Panc1 (cell line): ENCODE data around the gene CORO1C. TPM values are rescaled to one million over a fixed set of nuclear protein-coding genes. Genes with fewer than 3 reads are reported as not detected.
"Not testable (repeated sequence)": the region's sequence is repeated elsewhere in the genome, so short reads cannot be mapped to it uniquely, and the experiment has no call there.

Experiments used
- ATAC-seq: fragments of 200-7000 bp; cut with Tn5 transposase; 2 replicates; pipeline ENCODE4 v1.9.1; 2020; ENCODE audit warnings: mild to moderate bottlenecking, moderate library complexity
- BruUV-seq: library from RNA; stranded (reverse); fragments of 400-500 nt; replicated peaks from 2 replicates; lab custom pipeline; 2021; lab: Mats Ljungman, UMichigan
- CTCF ChIA-PET: fragments of 300-600 bp; sonication (Branson Sonifier 250); formaldehyde crosslinking; loops from one replicate; lab custom pipeline; 2022; ENCODE audit warnings: antibody characterized with exemption; lab: Charles Lee
- POLR2A ChIA-PET: fragments of 300-600 bp; sonication (Branson Sonifier 250); formaldehyde crosslinking; loops from one replicate; lab custom pipeline; 2022; ENCODE audit warnings: antibody characterized with exemption; lab: Charles Lee
- DNase-seq: peaks from one replicate; pipeline ENCODE4 v3.0.0-alpha.2; 2010; ENCODE audit warnings: low read depth, low spot score
- H3K27ac ChIP-seq: 2 replicates; pipeline ENCODE4 v1.5.1; 2011; ENCODE audit warnings: mild to moderate bottlenecking, low read length, inconsistent platforms
- H3K27me3 ChIP-seq: fragments of 200-500 bp; sonication (Bioruptor generic); 2 replicates; pipeline ENCODE4 v1.6.0; 2014; ENCODE audit warnings: low read length, inconsistent platforms; ENCODE audit not compliant: control insufficient read depth, insufficient read depth
- H3K36me3 ChIP-seq: fragments of 200-500 bp; sonication (Bioruptor generic); 2 replicates; pipeline ENCODE4 v1.5.1; 2014; ENCODE audit warnings: inconsistent platforms, mild to moderate bottlenecking, low read length, moderate library complexity; ENCODE audit not compliant: control insufficient read depth, insufficient read depth
- H3K4me1 ChIP-seq: 2 replicates; pipeline ENCODE4 v1.5.1; 2011; ENCODE audit warnings: inconsistent platforms, mild to moderate bottlenecking, low read length, moderate library complexity; ENCODE audit not compliant: control insufficient read depth, insufficient read depth
- H3K4me3 ChIP-seq, 2 experiments: 2 replicates each; pipeline ENCODE4 v1.5.1; 2011 to 2012; ENCODE audit warnings: low read depth in 2 of 2, low read length in 2 of 2, mild to moderate bottlenecking in 2 of 2, inconsistent platforms in 1 of 2, moderate library complexity in 1 of 2
- H3K9me3 ChIP-seq: fragments of 200-500 bp; sonication (Bioruptor generic); 2 replicates; pipeline ENCODE4 v1.5.1; 2014; ENCODE audit warnings: low read depth, mild to moderate bottlenecking, inconsistent platforms, low read length, moderate library complexity; ENCODE audit not compliant: control insufficient read depth, insufficient read depth
- CTCF ChIP-seq: fragments of 450-650 bp; IDR thresholded peaks from 2 replicates; pipeline ENCODE4 v1.5.1; 2017; ENCODE audit warnings: mild to moderate bottlenecking
- POLR2AphosphoS5 ChIP-seq: IDR thresholded peaks from 2 replicates; pipeline ENCODE4 v1.6.1; 2012; ENCODE audit warnings: mild to moderate bottlenecking, low read depth, low read length, moderate library complexity
- REST ChIP-seq, 2 experiments: IDR thresholded peaks; 2 replicates each; pipeline ENCODE4 v1.6.1; 2011 to 2012; ENCODE audit warnings: low read depth in 2 of 2, control low read depth in 1 of 2, low read length in 1 of 2, mild to moderate bottlenecking in 1 of 2, moderate library complexity in 1 of 2; ENCODE audit not compliant: insufficient read depth in 1 of 2
- SIN3A ChIP-seq: IDR thresholded peaks from 2 replicates; pipeline ENCODE4 v1.6.1; 2012; ENCODE audit warnings: low read depth, mild to moderate bottlenecking, low read length, moderate library complexity, borderline replicate concordance; ENCODE audit not compliant: insufficient read depth
- TCF7L2 ChIP-seq: IDR thresholded peaks from 2 replicates; pipeline ENCODE4 v1.6.1; 2011; ENCODE audit warnings: mild to moderate bottlenecking, low read depth, low read length, inconsistent platforms
- in situ Hi-C: cut with HindIII; loops from 2 replicates; pipeline ENCODE4 v1.10.0; 2016; ENCODE audit warnings: low sequenced_read_pairs, low pct_unique_long_range_greater_than_20kb
- intact Hi-C: fragments of 100-400 bp; cut with micrococcal nuclease; formaldehyde crosslinking; loops from one replicate; pipeline ENCODE4 v1.10.0; 2022; ENCODE audit not compliant: unreplicated experiment
- total RNA-seq: library from RNA; stranded (reverse); gene quantifications from one replicate; pipeline ENCODE4 v1.2.1, GENCODE V29; 2021; ENCODE audit not compliant: unreplicated experiment

The CORO1C gene
- total RNA-seq, 1 experiment from 2014 or later = 165 TPM

- H3K27me3 ChIP-seq = no peaks in the 10 kb centered on the region
- POLR2A ChIA-PET = no interaction called here
- no TSS peak for BruUV-seq
- no peaks in the 10 kb centered on the region for H3K9me3 ChIP-seq
- TF ChIP-seq REST (IDR thresholded peaks at IDR 0.05; ENCODE audit: insufficient read depth in 1 of 2, low read depth in 2 of 2, low read length in 1 of 2) (no peak), TCF7L2 (no peak), POLR2AphosphoS5 (no peak), SIN3A (no peak), CTCF (no peak)
- ATAC-seq (no peak), DNase-seq (no peak)
- peaks cover 6% of the 10 kb centered on the region for H3K4me1 ChIP-seq
- CTCF ChIA-PET = no interaction called here
- H3K4me3 ChIP-seq = no peak overlapping the region
- H3K36me3 ChIP-seq = no peaks in the 10 kb centered on the region
- H3K27ac ChIP-seq = no peak overlapping the region
- in situ Hi-C loops = no loop called here
- intact Hi-C loops = no loop called here
These were observed 41.8 kb upstream of the CORO1C start for GRCh38 chr12:108772891-108773797.

DNA sequence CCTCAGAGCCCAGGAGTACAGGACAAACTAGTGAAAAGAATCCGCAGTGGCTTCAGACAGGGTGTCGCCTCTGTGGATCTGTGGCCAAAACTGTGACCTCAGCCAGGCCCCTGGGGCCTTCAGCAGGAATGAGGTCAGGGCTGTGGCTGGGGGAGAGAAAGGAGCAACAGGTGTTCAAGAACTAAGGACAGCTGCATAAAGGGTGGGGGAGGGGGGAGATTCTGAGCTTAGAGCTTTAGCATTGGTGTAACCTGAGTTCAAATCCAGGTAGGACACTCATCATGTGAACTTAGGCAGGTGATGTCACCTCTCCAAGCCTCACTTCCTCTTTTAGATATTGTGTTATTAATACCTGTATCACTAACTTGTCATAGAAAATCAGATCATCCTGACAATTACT lies 40.9 kb upstream of the CORO1C start:
- H3K9me3 ChIP-seq = no peaks in the 10 kb centered on the region
- H3K4me1 ChIP-seq = peaks cover 6% of the 10 kb centered on the region
- POLR2A ChIA-PET = no interaction called here
- H3K4me3 ChIP-seq = no peak overlapping the region
- no peaks in the 10 kb centered on the region for H3K27me3 ChIP-seq
- no peak for TF ChIP-seq POLR2AphosphoS5
- no peak for TF ChIP-seq CTCF
- no peak for TF ChIP-seq SIN3A
- no peak for TF ChIP-seq TCF7L2
- no peak for TF ChIP-seq REST (IDR thresholded peaks at IDR 0.05; ENCODE audit: insufficient read depth in 1 of 2, low read depth in 2 of 2, low read length in 1 of 2)
- DNase-seq = no peak
- BruUV-seq = no TSS peak
- H3K36me3 ChIP-seq = no peaks in the 10 kb centered on the region
- intact Hi-C loops (no loop called here), in situ Hi-C loops (no loop called here)
- CTCF ChIA-PET = no interaction called here
- no peak overlapping the region for H3K27ac ChIP-seq
- no peak for ATAC-seq

DNA sequence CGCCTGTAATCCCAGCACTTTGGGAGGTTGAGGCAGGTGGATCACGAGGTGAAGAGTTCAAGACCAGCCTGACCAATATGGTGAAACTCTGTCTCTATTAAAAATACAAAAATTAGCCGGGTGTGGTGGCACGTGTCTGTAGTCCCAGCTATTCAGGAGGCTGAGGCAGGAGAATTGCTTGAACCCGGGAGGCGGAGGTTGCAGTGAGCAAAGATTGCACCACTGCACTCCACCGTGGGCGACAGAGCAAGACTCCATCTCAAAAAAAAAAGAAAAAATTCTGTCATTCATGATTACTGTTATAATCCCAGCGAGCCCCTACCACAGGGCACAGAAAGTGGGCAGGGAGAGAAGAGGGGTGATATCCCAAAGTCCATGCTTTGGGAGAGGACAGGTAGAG lies 40.5 kb upstream of the CORO1C start:
- POLR2A ChIA-PET = interaction anchor here (0.6 kb wide), 1 partner anchor 284 kb away, joined by 9 read pairs; no protein-coding TSS in a partner anchor
- H3K4me1 ChIP-seq, H3K4me3 ChIP-seq, H3K27ac ChIP-seq, H3K27me3 ChIP-seq, H3K36me3 ChIP-seq, BruUV-seq, CTCF ChIA-PET, intact Hi-C loops, ATAC-seq, DNase-seq, in situ Hi-C loops, H3K9me3 ChIP-seq: not testable (repeated sequence)
